DND-41 (cell line): ENCODE data around the gene SMC3.

Experiments
- ATAC-seq: fragments of 200-7000 bp; cut with Tn5 transposase; 3 replicates; pipeline ENCODE4 v1.9.1; 2021; ENCODE audit warnings: low read depth; ENCODE audit not compliant: insufficient read depth
- DNase-seq: peaks from one replicate; pipeline ENCODE4 v3.0.0-alpha.2; 2020
- H2AFZ ChIP-seq: 2 replicates; pipeline ENCODE4 v1.6.0; 2012; ENCODE audit warnings: low read depth, low read length
- H3K27ac ChIP-seq: 2 replicates; pipeline ENCODE4 v1.5.1; 2012; ENCODE audit warnings: low read length, inconsistent platforms
- H3K27me3 ChIP-seq: fragments of 200-600 bp; sonication (generic); 2 replicates; pipeline ENCODE4 v1.6.0; 2012; ENCODE audit warnings: low read length, mild to moderate bottlenecking, inconsistent platforms; ENCODE audit not compliant: insufficient read depth, poor library complexity
- H3K36me3 ChIP-seq: 2 replicates; pipeline ENCODE4 v1.5.1; 2012; ENCODE audit warnings: low read length, inconsistent platforms; ENCODE audit not compliant: insufficient read depth
- H3K4me1 ChIP-seq: 2 replicates; pipeline ENCODE4 v1.5.1; 2012; ENCODE audit warnings: mild to moderate bottlenecking, low read length; ENCODE audit not compliant: insufficient read depth
- H3K4me2 ChIP-seq: 2 replicates; pipeline ENCODE4 v1.6.0; 2012; ENCODE audit warnings: mild to moderate bottlenecking, moderate library complexity, low read length, inconsistent platforms; ENCODE audit not compliant: insufficient read depth
- H3K4me3 ChIP-seq, 2 experiments: fragments of 200-600 bp in 1 of 2; shearing (Covaris generic) in 1 of 2; 2 replicates each; pipeline ENCODE4 v1.5.1; 2012 to 2016; ENCODE audit warnings: inconsistent platforms in 2 of 2, low read length in 2 of 2, mild to moderate bottlenecking in 2 of 2, low read depth in 1 of 2, moderate library complexity in 1 of 2
- H3K79me2 ChIP-seq: 2 replicates; pipeline ENCODE4 v1.6.0; 2012; ENCODE audit warnings: low read length, inconsistent platforms; ENCODE audit not compliant: insufficient read depth
- H3K9ac ChIP-seq: 2 replicates; pipeline ENCODE4 v1.6.0; 2012; ENCODE audit warnings: low read depth, mild to moderate bottlenecking, inconsistent platforms, low read length, moderate library complexity
- H3K9me3 ChIP-seq: 2 replicates; pipeline ENCODE4 v1.5.1; 2012; ENCODE audit warnings: low read length, moderate library complexity, mild to moderate bottlenecking, inconsistent platforms; ENCODE audit not compliant: insufficient read depth, severe bottlenecking
- H4K20me1 ChIP-seq: 2 replicates; pipeline ENCODE4 v1.6.0; 2012; ENCODE audit warnings: low read length; ENCODE audit not compliant: insufficient read depth
- EZH2 ChIP-seq: IDR thresholded peaks from 3 replicates; pipeline ENCODE4 v1.6.1; 2012; ENCODE audit warnings: borderline replicate concordance, low read depth, mild to moderate bottlenecking, moderate library complexity, low read length, inconsistent platforms; ENCODE audit not compliant: severe bottlenecking
- TF ChIP-seq, protein P1 (sequence below): IDR thresholded peaks from 2 replicates; pipeline ENCODE4 v1.5.1; 2012; ENCODE audit warnings: borderline replicate concordance, low read length, moderate library complexity, mild to moderate bottlenecking; ENCODE audit not compliant: poor library complexity, severe bottlenecking; ENCODE audit errors: extremely low read depth

SMC3 gene

GRCh38 chr10:110631934-110632333 is 64.4 kb downstream of the SMC3 start:
- Histone ChIP-seq H3K4me2 (no peak overlapping the region), H2AFZ (no peak overlapping the region), H3K9me3 (no peaks in the 10 kb centered on the region), H3K36me3 (no peaks in the 10 kb centered on the region), H3K27me3 (peaks cover 6% of the 10 kb centered on the region), H3K9ac (no peak overlapping the region), H3K4me3 (no peak overlapping the region), H3K79me2 (no peaks in the 10 kb centered on the region), H3K4me1 (peaks cover 6% of the 10 kb centered on the region; the same call in 1 of the 2 replicates), H4K20me1 (no peaks in the 10 kb centered on the region; the same call in 1 of the 2 replicates), H3K27ac (no peak overlapping the region)
- ATAC-seq: no peak
- no peak for DNase-seq
- no peak for TF ChIP-seq EZH2
- TF ChIP-seq, protein P1, sequence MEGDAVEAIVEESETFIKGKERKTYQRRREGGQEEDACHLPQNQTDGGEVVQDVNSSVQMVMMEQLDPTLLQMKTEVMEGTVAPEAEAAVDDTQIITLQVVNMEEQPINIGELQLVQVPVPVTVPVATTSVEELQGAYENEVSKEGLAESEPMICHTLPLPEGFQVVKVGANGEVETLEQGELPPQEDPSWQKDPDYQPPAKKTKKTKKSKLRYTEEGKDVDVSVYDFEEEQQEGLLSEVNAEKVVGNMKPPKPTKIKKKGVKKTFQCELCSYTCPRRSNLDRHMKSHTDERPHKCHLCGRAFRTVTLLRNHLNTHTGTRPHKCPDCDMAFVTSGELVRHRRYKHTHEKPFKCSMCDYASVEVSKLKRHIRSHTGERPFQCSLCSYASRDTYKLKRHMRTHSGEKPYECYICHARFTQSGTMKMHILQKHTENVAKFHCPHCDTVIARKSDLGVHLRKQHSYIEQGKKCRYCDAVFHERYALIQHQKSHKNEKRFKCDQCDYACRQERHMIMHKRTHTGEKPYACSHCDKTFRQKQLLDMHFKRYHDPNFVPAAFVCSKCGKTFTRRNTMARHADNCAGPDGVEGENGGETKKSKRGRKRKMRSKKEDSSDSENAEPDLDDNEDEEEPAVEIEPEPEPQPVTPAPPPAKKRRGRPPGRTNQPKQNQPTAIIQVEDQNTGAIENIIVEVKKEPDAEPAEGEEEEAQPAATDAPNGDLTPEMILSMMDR: no peak

DNA sequence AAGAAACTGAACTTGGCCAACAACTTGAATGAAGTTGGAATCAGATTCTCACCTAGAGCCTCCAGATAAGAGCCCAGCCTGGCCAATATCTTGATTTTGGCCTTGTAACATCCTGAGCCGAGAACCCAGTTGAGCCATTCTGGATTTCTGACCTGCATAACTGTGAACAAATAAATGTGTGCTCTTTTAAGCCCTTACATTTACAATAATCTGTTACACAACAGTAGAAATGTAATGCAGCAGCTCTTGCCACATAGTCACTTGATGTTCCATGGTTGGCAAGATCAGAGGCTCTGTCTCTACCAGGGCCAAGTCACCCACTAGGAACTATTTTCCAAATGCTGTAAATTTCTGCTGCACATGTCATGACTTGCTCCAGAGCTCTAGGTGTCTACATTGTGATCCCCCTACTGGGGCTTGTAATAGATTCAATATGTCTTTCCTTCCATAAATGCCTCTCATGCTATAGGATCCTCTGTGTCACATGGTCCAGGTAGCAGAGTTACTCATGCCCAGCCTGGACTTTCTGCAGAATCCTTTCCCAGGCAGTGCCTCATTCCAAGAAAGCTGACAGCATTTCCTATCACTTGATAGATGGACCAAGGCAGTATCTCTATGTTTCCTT is 65.2 kb downstream of the SMC3 start:
- no peak overlapping the region for H3K9ac ChIP-seq
- no peak overlapping the region for H2AFZ ChIP-seq
- H3K27ac ChIP-seq: no peak overlapping the region
- peaks cover 12% of the 10 kb centered on the region for H3K27me3 ChIP-seq
- H3K79me2 ChIP-seq: no peaks in the 10 kb centered on the region
- no peaks in the 10 kb centered on the region; the same call in 1 of the 2 replicates for H4K20me1 ChIP-seq
- H3K4me2 ChIP-seq: no peak overlapping the region
- DNase-seq (no peak), ATAC-seq (no peak)
- H3K4me3 ChIP-seq: no peak overlapping the region
- no peak for TF ChIP-seq EZH2
- TF ChIP-seq, protein P1: no peak
- H3K9me3 ChIP-seq: no peaks in the 10 kb centered on the region
- H3K36me3 ChIP-seq: no peaks in the 10 kb centered on the region
- peaks cover 6% of the 10 kb centered on the region; the same call in 1 of the 2 replicates for H3K4me1 ChIP-seq

DNA sequence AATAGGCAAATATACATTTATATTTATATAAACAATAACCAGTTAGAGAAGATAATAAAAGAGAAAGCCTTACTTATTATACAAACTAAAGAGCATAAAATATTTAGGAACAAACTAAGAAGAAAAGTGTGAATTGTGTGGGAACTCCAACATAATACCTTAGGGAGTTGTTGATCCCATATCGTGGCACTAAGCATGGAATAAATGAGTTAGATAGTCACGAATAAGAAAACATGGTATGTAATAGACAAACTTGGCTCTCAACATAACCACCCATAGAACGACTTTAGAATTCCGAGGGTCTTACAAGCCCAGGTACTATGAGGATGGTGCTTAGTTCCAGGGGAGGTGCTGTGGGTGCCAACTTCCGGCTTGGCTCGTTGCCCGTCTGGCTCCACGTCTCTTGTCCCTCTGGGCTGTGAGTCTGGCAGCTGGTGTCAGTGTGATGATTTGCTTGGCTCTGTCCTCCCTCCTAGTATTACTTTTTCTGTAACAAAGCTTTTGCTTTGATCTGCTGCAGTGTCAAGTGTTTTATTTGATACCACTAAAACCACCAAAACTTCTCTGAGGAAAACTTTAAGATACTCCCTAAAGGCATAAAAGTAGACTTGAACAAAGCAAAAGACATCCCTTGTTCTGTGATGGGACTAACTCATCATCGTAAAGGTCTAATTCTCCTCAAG is 67.2 kb downstream of the SMC3 start:
- H3K4me2 ChIP-seq: no peak overlapping the region
- H3K79me2 ChIP-seq: no peaks in the 10 kb centered on the region
- ATAC-seq (peak; percentile 90), DNase-seq (peak; percentile 62)
- H2AFZ ChIP-seq: no peak overlapping the region
- no peak overlapping the region for H3K9ac ChIP-seq
- H3K27ac ChIP-seq: no peak overlapping the region
- H4K20me1 ChIP-seq: no peaks in the 10 kb centered on the region; the same call in 1 of the 2 replicates
- H3K4me1 ChIP-seq: peaks cover 6% of the 10 kb centered on the region; the same call in 1 of the 2 replicates
- H3K4me3 ChIP-seq: no peak overlapping the region
- H3K27me3 ChIP-seq: peaks cover 11% of the 10 kb centered on the region
- no peaks in the 10 kb centered on the region for H3K9me3 ChIP-seq
- H3K36me3 ChIP-seq: no peaks in the 10 kb centered on the region
- TF ChIP-seq, protein P1: no peak
- TF ChIP-seq EZH2: no peak
